ENCODE data around the gene SNAPC3. TPM values are rescaled to one million over a fixed set of nuclear protein-coding genes. Genes with fewer than 3 reads are reported as not detected.
A peak's percentile ranks its signal among the peaks of the same experiment; 100 is the strongest.

The SNAPC3 gene
- total and polyA plus RNA-seq, 2 of the 4 experiments (the other 2 are of a cell fraction), result 22.0 to 31.0 TPM

GRCh38 chr9:15389173-15389572 lies 33.5 kb upstream of the SNAPC3 start:
- H2BK15ac ChIP-seq (ENCODE audit: low read depth, low read length), result no peak overlapping the region
- H2BK5ac ChIP-seq (ENCODE audit: low read depth, low read length, poor library complexity, severe bottlenecking), result no peak overlapping the region
- H2AFZ ChIP-seq (replicated peaks; ENCODE audit: low read length, poor library complexity), result no peak overlapping the region
- H4K8ac ChIP-seq (ENCODE audit: low read depth in 2 of 2, low read length in 2 of 2), result no peak overlapping the region
- in situ Hi-C loops (cut with MboI; ENCODE audit: low sequenced_read_pairs), result no loop called here
- H3K9me3 ChIP-seq (ENCODE audit: control insufficient read depth, insufficient read depth, low read length), result no peaks in the 10 kb centered on the region
- H3K4me3 ChIP-seq (ENCODE audit: insufficient read depth, low read depth, low read length), result no peak overlapping the region
- H2AK5ac ChIP-seq (ENCODE audit: low read depth, low read length), result no peak overlapping the region
- no peaks in the 10 kb centered on the region for H3K9me1 ChIP-seq (ENCODE audit: insufficient read depth, low read length)
- dilution Hi-C loops (cut with HindIII; ENCODE audit: low sequenced_read_pairs, unreplicated experiment), result no loop called here
- no TSS peak for BruUV-seq (replicated peaks)
- H3K9ac ChIP-seq (ENCODE audit: low read depth, low read length), result no peak overlapping the region
- ChIA-PET CTCF (interaction anchor here (1.2 kb wide), 1 partner anchor 16 kb away, joined by 3 read pairs; no protein-coding TSS in a partner anchor), POLR2A (ENCODE audit: unreplicated experiment) (no interaction called here)
- H3K23ac ChIP-seq (ENCODE audit: low read depth, low read length), result no peak overlapping the region
- H4K20me1 ChIP-seq (ENCODE audit: insufficient read depth, low read length), result no peaks in the 10 kb centered on the region
- no peak overlapping the region for H3K18ac ChIP-seq (ENCODE audit: low read depth, low read length)
- H3K4me1 ChIP-seq (ENCODE audit: control insufficient read depth, insufficient read depth, low read length), result no peaks in the 10 kb centered on the region
- H2BK20ac ChIP-seq (ENCODE audit: low read depth, low read length), result no peak overlapping the region
- no peaks in the 10 kb centered on the region for H3K27me3 ChIP-seq (ENCODE audit: control insufficient read depth, insufficient read depth, low read length)
- intact Hi-C loops (cut with micrococcal nuclease), result no loop called here
- no peak overlapping the region for H3K4me2 ChIP-seq (ENCODE audit: low read depth, low read length)
- H3K79me1 ChIP-seq (ENCODE audit: low read depth in 1 of 2, low read length in 2 of 2), result no peaks in the 10 kb centered on the region
- no peak overlapping the region for H3K27ac ChIP-seq (ENCODE audit: insufficient read depth, low read length)
- H4K91ac ChIP-seq (ENCODE audit: insufficient read depth, low read depth, low read length), result no peak overlapping the region
- no peak overlapping the region for H3K4ac ChIP-seq (ENCODE audit: low read depth, low read length)
- H3K36me3 ChIP-seq (ENCODE audit: control insufficient read depth, insufficient read depth, low read length), result no peaks in the 10 kb centered on the region
- H3K56ac ChIP-seq (ENCODE audit: extremely low read depth, insufficient read depth, low read length), result no peak overlapping the region
- TF ChIP-seq CEBPB (IDR thresholded peaks at IDR 0.05; ENCODE audit: low read depth, low read length) (no peak), BHLHE40 (IDR thresholded peaks at IDR 0.05; ENCODE audit: low read depth, low read length) (no peak), RFX5 (IDR thresholded peaks at IDR 0.05; ENCODE audit: low read depth, low read length) (no peak), CTCF (conservative IDR thresholded peaks at IDR 0.05; ENCODE audit: low read depth, low read length) (no peak), CHD1 (IDR thresholded peaks at IDR 0.05; ENCODE audit: low read depth, low read length) (no peak), RAD21 (IDR thresholded peaks at IDR 0.05; ENCODE audit: low read length) (no peak), NFE2L2 (IDR thresholded peaks at IDR 0.05; ENCODE audit: low read depth, low read length) (no peak), USF2 (IDR thresholded peaks at IDR 0.05; ENCODE audit: low read depth, low read length) (no peak), MXI1 (IDR thresholded peaks at IDR 0.05; ENCODE audit: borderline replicate concordance, low read depth, low read length) (no peak), MAFK (IDR thresholded peaks at IDR 0.05; ENCODE audit: low read depth, low read length) (no peak), FOS (IDR thresholded peaks at IDR 0.05; ENCODE audit: low read depth, low read length) (no peak)
- no peak overlapping the region for H2AK9ac ChIP-seq (replicated peaks; ENCODE audit: low read depth, low read length, poor library complexity)
- no peak overlapping the region for H4K5ac ChIP-seq (ENCODE audit: low read depth, low read length)
- H2BK120ac ChIP-seq (ENCODE audit: low read depth, low read length), result no peak overlapping the region
- peak; percentile 28 for DNase-seq
- peak; percentile 92 for ATAC-seq (ENCODE audit: low read depth)
- H3K14ac ChIP-seq (replicated peaks; ENCODE audit: low read depth, low read length), result no peak overlapping the region

All from IMR-90 (cell line).